Measurements from ENCODE around the gene RNF4. TPM values are rescaled to one million over a fixed set of nuclear protein-coding genes. Genes with fewer than 3 reads are reported as not detected.
"Not testable (repeated sequence)": the region's sequence is repeated elsewhere in the genome, so short reads cannot be mapped to it uniquely, and the experiment has no call there.

The RNF4 gene
- total and polyA plus RNA-seq, 2 donors, result 41.3 to 43.1 TPM

- peaks cover 0 to 5% of the 10 kb centered on the region in 2 donors for H3K36me3 ChIP-seq (ENCODE audit: control insufficient read depth in 2 of 2, insufficient read depth in 2 of 2, low read length in 1 of 2)
- no peak for DNase-seq (ENCODE audit: low read depth in 6 of 9, low spot score in 9 of 9)
- WGBS, result 42% methylated on average over 35 of the region's 35 CpGs
- peak overlapping the region in 1 of 2 donors; percentile 58 for H3K4me3 ChIP-seq (ENCODE audit: low read length in 2 of 2)
- no peak overlapping the region for H3K27ac ChIP-seq (ENCODE audit: low read depth in 1 of 2, low read length in 1 of 2)
- H3K9me3 ChIP-seq (ENCODE audit: control insufficient read depth in 2 of 2, insufficient read depth in 1 of 2, low read length in 1 of 2), result peaks cover 0 to 5% of the 10 kb centered on the region in 2 donors
- H3K27me3 ChIP-seq (ENCODE audit: control insufficient read depth in 2 of 2, insufficient read depth in 1 of 2, low read length in 1 of 2), result peaks cover 3 to 48% of the 10 kb centered on the region in 2 donors
- H3K4me1 ChIP-seq (ENCODE audit: control insufficient read depth in 2 of 2, insufficient read depth in 2 of 2, low read length in 2 of 2), result peaks cover 13 to 16% of the 10 kb centered on the region in 2 donors
Measured at GRCh38 chr4:2462992-2463762, 5.7 kb upstream of the RNF4 start.

GRCh38 chr4:2465032-2465431 is 3.9 kb upstream of the RNF4 start:
- WGBS, result 98% methylated on average over 6 of the region's 6 CpGs
- peaks cover 3 to 38% of the 10 kb centered on the region in 2 donors for H3K27me3 ChIP-seq (ENCODE audit: control insufficient read depth in 2 of 2, insufficient read depth in 1 of 2, low read length in 1 of 2)
- H3K36me3 ChIP-seq (ENCODE audit: control insufficient read depth in 2 of 2, insufficient read depth in 2 of 2, low read length in 1 of 2), result peaks cover 3 to 5% of the 10 kb centered on the region in 2 donors
- H3K9me3 ChIP-seq (ENCODE audit: control insufficient read depth in 2 of 2, insufficient read depth in 1 of 2, low read length in 1 of 2), result peaks cover 0 to 5% of the 10 kb centered on the region in 2 donors
- no peak overlapping the region for H3K27ac ChIP-seq (ENCODE audit: low read depth in 1 of 2, low read length in 1 of 2)
- DNase-seq (ENCODE audit: low read depth in 6 of 9, low spot score in 9 of 9), result no peak
- H3K4me3 ChIP-seq (ENCODE audit: low read length in 2 of 2), result no peak overlapping the region
- peaks cover 14 to 19% of the 10 kb centered on the region in 2 donors for H3K4me1 ChIP-seq (ENCODE audit: control insufficient read depth in 2 of 2, insufficient read depth in 2 of 2, low read length in 2 of 2)

- H3K9me3 ChIP-seq (ENCODE audit: control insufficient read depth in 2 of 2, insufficient read depth in 1 of 2, low read length in 1 of 2); H3K36me3 ChIP-seq (ENCODE audit: control insufficient read depth in 2 of 2, insufficient read depth in 2 of 2, low read length in 1 of 2); H3K4me3 ChIP-seq (ENCODE audit: low read length in 2 of 2); H3K27ac ChIP-seq (ENCODE audit: low read depth in 1 of 2, low read length in 1 of 2); DNase-seq (ENCODE audit: low read depth in 6 of 9, low spot score in 9 of 9): not testable (repeated sequence)
- Histone ChIP-seq H3K4me1 (ENCODE audit: control insufficient read depth in 2 of 2, insufficient read depth in 2 of 2, low read length in 2 of 2) (peaks cover 14 to 22% of the 10 kb centered on the region in 2 donors), H3K27me3 (ENCODE audit: control insufficient read depth in 2 of 2, insufficient read depth in 1 of 2, low read length in 1 of 2) (peaks cover 3 to 34% of the 10 kb centered on the region in 2 donors)
Measured at GRCh38 chr4:2465544-2465943, 3.4 kb upstream of the RNF4 start.

GRCh38 chr4:2469192-2469984 is 482 bp downstream of the RNF4 start:
- peak in 8 of 9 donors; percentile 41 to 86 (median 67) for DNase-seq (ENCODE audit: low read depth in 6 of 9, low spot score in 9 of 9)
- under 1% methylated on average over 78 of the region's 78 CpGs for WGBS
- peaks cover 14 to 22% of the 10 kb centered on the region in 2 donors for H3K4me1 ChIP-seq (ENCODE audit: control insufficient read depth in 2 of 2, insufficient read depth in 2 of 2, low read length in 2 of 2)
- peaks cover 0 to 3% of the 10 kb centered on the region in 2 donors for H3K27me3 ChIP-seq (ENCODE audit: control insufficient read depth in 2 of 2, insufficient read depth in 1 of 2, low read length in 1 of 2)
- H3K9me3 ChIP-seq (ENCODE audit: control insufficient read depth in 2 of 2, insufficient read depth in 1 of 2, low read length in 1 of 2), result no peaks in the 10 kb centered on the region
- H3K27ac ChIP-seq (ENCODE audit: low read depth in 1 of 2, low read length in 1 of 2), result peak overlapping the region; percentile 97 to 99
- H3K4me3 ChIP-seq (ENCODE audit: low read length in 2 of 2), result peak overlapping the region; percentile 92
- H3K36me3 ChIP-seq (ENCODE audit: control insufficient read depth in 2 of 2, insufficient read depth in 2 of 2, low read length in 1 of 2), result peaks cover 13 to 33% of the 10 kb centered on the region in 2 donors

- Histone ChIP-seq H3K36me3 (ENCODE audit: control insufficient read depth in 2 of 2, insufficient read depth in 2 of 2, low read length in 1 of 2) (peaks cover 17 to 34% of the 10 kb centered on the region in 2 donors), H3K27ac (ENCODE audit: low read depth in 1 of 2, low read length in 1 of 2) (peak overlapping the region in 1 of 2 donors; percentile 42), H3K4me3 (ENCODE audit: low read length in 2 of 2) (peak overlapping the region; percentile 92), H3K4me1 (ENCODE audit: control insufficient read depth in 2 of 2, insufficient read depth in 2 of 2, low read length in 2 of 2) (peaks cover 14 to 25% of the 10 kb centered on the region in 2 donors), H3K9me3 (ENCODE audit: control insufficient read depth in 2 of 2, insufficient read depth in 1 of 2, low read length in 1 of 2) (no peaks in the 10 kb centered on the region), H3K27me3 (ENCODE audit: control insufficient read depth in 2 of 2, insufficient read depth in 1 of 2, low read length in 1 of 2) (no peaks in the 10 kb centered on the region)
- 89% methylated on average over 7 of the region's 7 CpGs for WGBS
- no peak for DNase-seq (ENCODE audit: low read depth in 6 of 9, low spot score in 9 of 9)
Measured at GRCh38 chr4:2470791-2471190, 1.9 kb downstream of the RNF4 start.

- H3K27ac ChIP-seq (ENCODE audit: low read depth in 1 of 2, low read length in 1 of 2), result no peak overlapping the region
- H3K4me1 ChIP-seq (ENCODE audit: control insufficient read depth in 2 of 2, insufficient read depth in 2 of 2, low read length in 2 of 2), result peaks cover 14 to 25% of the 10 kb centered on the region in 2 donors
- no peak for DNase-seq (ENCODE audit: low read depth in 6 of 9, low spot score in 9 of 9)
- H3K4me3 ChIP-seq (ENCODE audit: low read length in 2 of 2), result no peak overlapping the region
- H3K27me3 ChIP-seq (ENCODE audit: control insufficient read depth in 2 of 2, insufficient read depth in 1 of 2, low read length in 1 of 2), result no peaks in the 10 kb centered on the region
- H3K9me3 ChIP-seq (ENCODE audit: control insufficient read depth in 2 of 2, insufficient read depth in 1 of 2, low read length in 1 of 2), result no peaks in the 10 kb centered on the region
- WGBS, result 99% methylated on average over 4 of the region's 4 CpGs
- H3K36me3 ChIP-seq (ENCODE audit: control insufficient read depth in 2 of 2, insufficient read depth in 2 of 2, low read length in 1 of 2), result peaks cover 26 to 31% of the 10 kb centered on the region in 2 donors
Measured at GRCh38 chr4:2472187-2472586, 3.3 kb downstream of the RNF4 start.

- Histone ChIP-seq H3K27ac (ENCODE audit: low read depth in 1 of 2, low read length in 1 of 2) (peak overlapping the region in 1 of 2 donors; percentile 18), H3K36me3 (ENCODE audit: control insufficient read depth in 2 of 2, insufficient read depth in 2 of 2, low read length in 1 of 2) (peaks cover 28 to 31% of the 10 kb centered on the region in 2 donors), H3K9me3 (ENCODE audit: control insufficient read depth in 2 of 2, insufficient read depth in 1 of 2, low read length in 1 of 2) (no peaks in the 10 kb centered on the region), H3K4me1 (ENCODE audit: control insufficient read depth in 2 of 2, insufficient read depth in 2 of 2, low read length in 2 of 2) (peaks cover 11 to 25% of the 10 kb centered on the region in 2 donors), H3K27me3 (ENCODE audit: control insufficient read depth in 2 of 2, insufficient read depth in 1 of 2, low read length in 1 of 2) (no peaks in the 10 kb centered on the region), H3K4me3 (ENCODE audit: low read length in 2 of 2) (no peak overlapping the region)
- WGBS, result 23% methylated on average over 3 of the region's 3 CpGs
- no peak for DNase-seq (ENCODE audit: low read depth in 6 of 9, low spot score in 9 of 9)
Measured at GRCh38 chr4:2478229-2478628, 9.3 kb downstream of the RNF4 start.

- peaks cover 20 to 42% of the 10 kb centered on the region in 2 donors for H3K4me1 ChIP-seq (ENCODE audit: control insufficient read depth in 2 of 2, insufficient read depth in 2 of 2, low read length in 2 of 2)
- no peaks in the 10 kb centered on the region for H3K9me3 ChIP-seq (ENCODE audit: control insufficient read depth in 2 of 2, insufficient read depth in 1 of 2, low read length in 1 of 2)
- H3K36me3 ChIP-seq (ENCODE audit: control insufficient read depth in 2 of 2, insufficient read depth in 2 of 2, low read length in 1 of 2), result peaks cover 24 to 26% of the 10 kb centered on the region in 2 donors
- H3K27ac ChIP-seq (ENCODE audit: low read depth in 1 of 2, low read length in 1 of 2), result no peak overlapping the region
- DNase-seq (ENCODE audit: low read depth in 6 of 9, low spot score in 9 of 9), result no peak
- 98% methylated on average over 5 of the region's 5 CpGs for WGBS
- no peaks in the 10 kb centered on the region for H3K27me3 ChIP-seq (ENCODE audit: control insufficient read depth in 2 of 2, insufficient read depth in 1 of 2, low read length in 1 of 2)
- H3K4me3 ChIP-seq (ENCODE audit: low read length in 2 of 2), result no peak overlapping the region
Measured at GRCh38 chr4:2480649-2481048, 11.7 kb downstream of the RNF4 start.

- Histone ChIP-seq H3K27ac (ENCODE audit: low read depth in 1 of 2, low read length in 1 of 2) (peak overlapping the region in 1 of 2 donors; percentile 0), H3K9me3 (ENCODE audit: control insufficient read depth in 2 of 2, insufficient read depth in 1 of 2, low read length in 1 of 2) (peaks cover 0 to 6% of the 10 kb centered on the region in 2 donors), H3K27me3 (ENCODE audit: control insufficient read depth in 2 of 2, insufficient read depth in 1 of 2, low read length in 1 of 2) (no peaks in the 10 kb centered on the region), H3K4me3 (ENCODE audit: low read length in 2 of 2) (no peak overlapping the region), H3K36me3 (ENCODE audit: control insufficient read depth in 2 of 2, insufficient read depth in 2 of 2, low read length in 1 of 2) (peaks cover 15 to 33% of the 10 kb centered on the region in 2 donors), H3K4me1 (ENCODE audit: control insufficient read depth in 2 of 2, insufficient read depth in 2 of 2, low read length in 2 of 2) (peaks cover 25 to 55% of the 10 kb centered on the region in 2 donors)
- WGBS, result 95% methylated on average over 4 of the region's 4 CpGs
- no peak for DNase-seq (ENCODE audit: low read depth in 6 of 9, low spot score in 9 of 9)
Measured at GRCh38 chr4:2482192-2482591, 13.3 kb downstream of the RNF4 start.
